HG02642 (cell line): Measurements from ENCODE around the gene SEPTIN12.

Experiments used
- ATAC-seq: cut with Tn5 transposase; IDR thresholded peaks from one replicate; pipeline ENCODE4 v1.9.1; 2021; ENCODE audit warnings: mild to moderate bottlenecking; ENCODE audit not compliant: unreplicated experiment, poor library complexity

The SEPTIN12 gene, protein sequence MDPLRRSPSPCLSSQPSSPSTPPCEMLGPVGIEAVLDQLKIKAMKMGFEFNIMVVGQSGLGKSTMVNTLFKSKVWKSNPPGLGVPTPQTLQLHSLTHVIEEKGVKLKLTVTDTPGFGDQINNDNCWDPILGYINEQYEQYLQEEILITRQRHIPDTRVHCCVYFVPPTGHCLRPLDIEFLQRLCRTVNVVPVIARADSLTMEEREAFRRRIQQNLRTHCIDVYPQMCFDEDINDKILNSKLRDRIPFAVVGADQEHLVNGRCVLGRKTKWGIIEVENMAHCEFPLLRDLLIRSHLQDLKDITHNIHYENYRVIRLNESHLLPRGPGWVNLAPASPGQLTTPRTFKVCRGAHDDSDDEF

DNA sequence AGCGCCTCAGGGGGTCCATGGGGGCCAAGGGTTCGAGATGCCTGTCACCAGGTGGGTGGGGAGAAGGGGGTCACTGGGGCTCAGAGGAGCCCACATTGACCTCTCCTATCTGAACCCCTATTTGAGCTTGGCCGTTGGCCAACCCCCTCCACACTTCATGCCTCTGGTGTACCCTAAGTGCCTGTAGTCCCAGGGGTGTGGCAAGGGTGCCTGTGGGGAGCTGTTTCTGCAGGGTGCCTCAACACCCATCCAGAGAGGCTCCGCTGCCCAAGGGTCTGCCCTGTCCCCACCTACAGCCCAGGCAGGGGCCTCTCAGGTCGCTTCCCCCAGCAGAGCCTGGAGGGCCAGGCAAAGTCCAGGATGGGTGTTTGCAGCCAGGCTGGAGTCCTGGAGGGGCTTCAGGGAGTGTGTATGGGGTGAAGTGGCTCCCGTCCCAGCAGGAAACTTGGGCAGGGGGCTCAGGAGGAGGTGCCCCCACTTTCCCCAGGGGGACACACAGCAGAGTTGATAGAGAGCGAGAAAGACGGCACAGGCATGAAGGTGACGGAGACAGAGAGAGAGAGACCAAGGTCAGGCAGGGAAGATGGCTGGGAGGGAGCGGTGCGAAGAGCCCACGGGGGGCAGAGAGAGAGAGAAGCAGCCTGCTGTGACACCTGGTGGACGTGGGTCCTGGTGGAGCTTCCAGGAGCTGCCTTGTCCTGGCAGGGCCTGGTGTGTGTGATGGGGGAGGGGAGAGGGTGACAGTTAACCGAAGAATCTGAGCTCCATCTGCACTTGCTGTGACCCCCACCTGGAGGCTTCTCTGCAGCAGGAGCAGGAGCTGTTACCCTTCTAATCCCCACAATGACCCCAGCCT lies at the start of gene SEPTIN12:
Gene SEPTIN12 (minus strand): TSS at position 719 of the 856 bp plus-strand sequence. CDS start 700 bp downstream, at position 19.
- ATAC-seq: no peak

DNA sequence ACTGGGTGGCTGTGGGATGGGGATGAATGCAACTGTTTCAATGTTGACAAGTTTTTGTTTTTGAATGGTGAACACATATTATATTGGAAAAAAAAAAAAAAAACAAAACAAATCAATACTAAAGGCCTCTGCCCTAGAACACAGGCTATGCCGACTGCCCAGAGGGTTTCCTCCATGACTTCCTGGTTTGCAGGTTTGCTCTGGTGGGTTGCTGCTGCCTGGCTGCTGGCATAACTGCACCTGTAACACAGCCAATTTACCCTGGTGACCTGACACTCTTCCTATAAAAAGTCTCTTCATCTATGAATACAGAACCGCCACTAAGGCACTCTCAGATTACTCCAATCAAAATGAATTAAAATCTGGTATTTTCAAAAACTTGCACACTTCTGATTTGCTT lies 48.6 kb upstream of the SEPTIN12 start:
- ATAC-seq: no peak

DNA sequence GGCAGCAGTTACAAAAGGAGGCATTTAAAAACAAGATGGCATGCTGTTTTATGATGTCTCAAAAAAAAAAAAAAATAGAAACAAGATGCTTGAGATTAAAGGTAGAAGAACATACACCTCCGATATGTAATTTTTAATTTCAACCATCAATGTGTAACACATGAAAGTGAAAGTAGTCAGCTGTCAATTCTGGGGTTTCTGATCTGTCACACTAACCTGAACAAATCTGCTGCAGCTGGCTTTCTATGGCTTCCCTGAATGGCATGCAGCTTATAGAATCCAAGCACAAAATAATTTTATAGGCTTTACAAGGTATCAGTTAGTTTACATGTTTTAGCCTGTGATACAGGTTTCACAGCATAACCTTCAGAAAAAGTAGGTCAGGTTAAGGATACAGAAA lies 45.4 kb upstream of the SEPTIN12 start:
- no peak for ATAC-seq

DNA sequence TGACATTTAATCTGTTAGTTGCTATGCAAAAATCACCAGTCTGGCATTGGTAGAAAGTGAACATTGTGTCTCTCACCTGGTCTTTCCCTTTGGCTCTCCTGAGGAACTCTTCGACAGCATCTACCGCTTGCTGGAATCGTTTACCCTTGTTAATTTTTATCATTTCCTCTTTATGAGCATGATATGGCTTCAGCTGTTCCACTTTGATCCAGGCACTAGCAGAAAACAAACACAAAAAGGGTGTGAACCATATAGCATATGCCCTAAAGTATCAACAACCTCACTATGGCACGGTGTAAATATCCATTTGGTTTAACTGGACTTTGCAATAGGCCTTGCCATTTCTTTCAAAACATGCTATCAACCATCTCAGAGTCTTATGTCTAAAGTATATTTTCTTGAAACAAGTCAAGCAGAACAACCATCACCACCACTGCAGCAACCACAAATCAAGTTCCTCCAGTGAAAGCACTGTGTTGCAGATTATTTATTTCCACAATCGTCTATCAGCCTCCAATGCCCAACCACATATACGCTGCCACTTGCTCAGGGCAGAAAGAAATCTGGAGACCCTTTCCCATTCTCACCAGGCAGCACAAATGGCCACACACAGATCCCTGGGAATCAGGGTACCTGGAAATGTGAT lies 44.7 kb upstream of the SEPTIN12 start:
- no peak for ATAC-seq

DNA sequence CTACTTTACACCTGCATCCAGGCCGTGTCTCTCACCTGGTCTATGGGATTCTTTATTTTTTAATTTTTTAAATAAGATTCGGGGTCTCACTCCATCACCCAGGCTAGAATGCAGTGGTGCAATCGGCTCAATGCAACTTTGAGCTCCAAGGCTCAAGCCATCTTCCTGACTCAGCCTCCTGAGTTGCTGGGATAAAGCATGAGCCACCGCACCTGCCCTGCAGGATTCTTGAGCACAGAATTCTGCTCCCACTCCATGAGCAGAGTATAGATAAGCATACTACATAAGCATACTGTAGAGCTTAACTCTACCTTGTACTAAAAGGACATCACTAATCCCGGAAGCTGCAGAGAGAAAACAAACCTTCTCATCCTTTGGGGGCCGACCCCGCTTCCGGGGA lies 43.5 kb upstream of the SEPTIN12 start:
- ATAC-seq: no peak

DNA sequence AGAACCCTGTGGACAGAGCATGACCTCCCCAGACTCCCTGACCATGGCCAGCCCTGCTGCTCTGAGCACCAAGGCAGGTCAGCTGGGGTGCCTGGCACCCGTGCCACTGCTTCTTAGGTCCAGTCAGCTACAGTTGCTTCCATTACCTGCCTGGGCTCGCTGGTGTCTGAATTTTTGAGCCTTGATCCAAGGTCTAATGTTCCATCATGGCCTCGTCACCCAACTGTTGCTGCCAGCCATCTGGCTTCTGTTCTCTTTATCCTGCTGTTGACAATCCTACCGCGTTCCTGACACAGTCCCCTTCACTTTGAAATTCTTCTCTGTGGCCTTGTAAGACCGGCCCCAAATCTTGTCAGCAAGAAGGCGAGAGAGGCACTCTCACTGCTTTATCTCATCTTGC lies 42.3 kb upstream of the SEPTIN12 start:
- ATAC-seq: no peak

DNA sequence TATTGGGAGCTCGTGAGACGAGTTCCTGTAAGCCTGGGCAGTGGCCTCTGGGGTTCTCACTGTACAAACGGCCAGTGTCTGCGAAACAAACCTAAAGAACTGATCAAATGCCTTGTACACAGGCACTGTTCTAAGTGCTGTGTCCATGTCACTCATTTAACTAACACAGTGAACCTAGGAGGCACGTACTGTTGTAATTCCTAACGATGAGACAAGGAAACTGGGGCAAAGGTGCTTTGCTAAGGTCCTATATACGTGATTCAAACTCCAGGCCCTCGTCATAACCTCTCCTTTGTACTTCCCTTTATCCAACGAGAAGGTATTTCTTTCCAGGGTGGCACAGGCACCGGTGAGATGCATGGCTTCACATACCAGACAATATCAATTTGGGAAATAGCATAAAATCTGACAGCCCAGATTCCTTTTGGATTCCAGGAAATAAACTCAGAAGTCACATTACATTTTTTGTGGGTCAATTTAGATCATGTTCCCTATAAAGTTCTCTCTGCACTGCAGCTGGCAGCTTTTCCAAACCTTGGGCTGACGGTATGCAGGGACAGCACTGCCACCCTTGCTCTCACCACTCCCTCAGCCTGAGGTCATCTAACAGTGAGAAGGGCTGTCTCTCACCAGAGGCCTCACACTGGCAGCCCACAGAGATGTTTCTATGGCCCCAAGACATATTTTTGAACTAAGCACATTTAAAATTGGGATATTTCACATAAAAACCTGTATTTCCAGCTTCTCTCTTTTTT lies 40.6 kb upstream of the SEPTIN12 start:
- no peak for ATAC-seq

DNA sequence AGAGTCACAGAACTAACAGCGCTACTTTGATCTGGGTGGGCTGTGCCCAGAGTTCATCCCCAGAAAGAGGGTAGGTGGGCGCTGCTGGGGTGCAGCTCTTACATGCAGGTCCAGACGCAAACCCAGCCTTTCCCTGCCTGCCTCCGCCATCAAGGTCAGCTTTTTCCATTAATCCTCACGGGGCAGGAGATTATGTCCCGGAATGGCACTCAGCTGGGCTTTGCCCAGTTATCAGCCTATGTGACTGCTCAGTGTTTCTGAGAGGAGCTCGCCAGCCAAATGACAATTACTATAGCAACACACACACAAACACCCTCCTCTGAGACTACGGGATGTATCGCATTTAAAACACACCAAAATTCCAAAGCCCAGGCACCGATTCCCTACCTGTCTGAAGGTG lies 38.8 kb upstream of the SEPTIN12 start:
- no peak for ATAC-seq

DNA sequence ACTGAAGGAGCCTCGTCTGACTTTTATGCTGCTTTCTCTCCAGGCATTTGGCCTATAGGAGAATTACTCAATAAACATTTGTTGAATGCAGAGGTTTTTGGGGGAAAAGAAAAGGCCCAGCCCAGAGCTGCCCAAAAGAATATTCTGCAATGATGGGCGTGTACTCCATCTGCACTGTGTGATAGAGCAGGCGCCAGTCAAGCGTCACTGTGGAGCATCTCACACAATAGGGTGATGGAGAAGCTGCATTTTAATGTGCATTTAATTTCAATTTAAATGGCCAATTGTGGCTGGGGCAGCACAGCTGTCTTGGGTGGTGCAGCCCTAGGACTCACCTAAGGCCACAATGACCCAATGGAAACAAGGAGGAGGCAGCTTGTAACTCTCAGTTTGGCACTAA lies 38.4 kb upstream of the SEPTIN12 start:
- no peak for ATAC-seq

DNA sequence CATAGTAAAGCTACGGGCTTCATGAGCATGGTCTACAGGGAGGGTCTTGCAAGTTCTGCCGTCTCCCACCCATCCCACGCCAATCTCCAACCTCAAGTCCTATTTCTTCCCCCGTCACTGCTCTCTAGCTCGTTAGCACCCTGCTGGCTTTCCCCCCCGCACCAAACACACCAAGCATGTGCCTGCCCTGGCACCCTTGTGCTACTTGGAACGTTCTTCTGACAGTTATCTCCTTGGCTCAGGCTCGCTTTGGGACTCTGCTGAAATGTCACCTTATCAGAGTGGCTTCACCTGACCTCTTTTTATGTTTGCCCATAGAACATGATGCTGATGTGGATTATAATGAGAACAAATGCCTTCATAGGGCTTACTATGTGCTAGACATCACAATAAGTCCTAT lies 37.1 kb upstream of the SEPTIN12 start:
- no peak for ATAC-seq

DNA sequence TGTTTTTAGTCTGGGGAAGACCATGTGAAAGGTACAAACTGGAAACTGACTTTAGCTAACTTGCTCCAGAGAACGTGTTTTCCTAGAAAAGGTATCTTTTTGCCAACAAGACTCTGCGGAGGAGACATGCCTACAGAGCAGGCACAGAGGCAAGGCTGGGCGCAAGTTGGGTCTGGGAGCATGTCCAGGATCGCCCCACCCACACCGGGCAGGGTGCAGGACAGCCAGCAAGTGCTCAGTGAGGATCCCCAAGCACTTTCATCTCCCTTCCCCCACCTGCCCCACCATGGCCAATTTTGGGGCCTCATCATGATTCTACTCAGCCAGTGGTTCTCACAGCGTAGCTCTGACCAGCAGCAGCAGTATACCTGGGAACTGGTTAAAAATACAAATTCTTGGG lies 32.5 kb upstream of the SEPTIN12 start:
- ATAC-seq: no peak

DNA sequence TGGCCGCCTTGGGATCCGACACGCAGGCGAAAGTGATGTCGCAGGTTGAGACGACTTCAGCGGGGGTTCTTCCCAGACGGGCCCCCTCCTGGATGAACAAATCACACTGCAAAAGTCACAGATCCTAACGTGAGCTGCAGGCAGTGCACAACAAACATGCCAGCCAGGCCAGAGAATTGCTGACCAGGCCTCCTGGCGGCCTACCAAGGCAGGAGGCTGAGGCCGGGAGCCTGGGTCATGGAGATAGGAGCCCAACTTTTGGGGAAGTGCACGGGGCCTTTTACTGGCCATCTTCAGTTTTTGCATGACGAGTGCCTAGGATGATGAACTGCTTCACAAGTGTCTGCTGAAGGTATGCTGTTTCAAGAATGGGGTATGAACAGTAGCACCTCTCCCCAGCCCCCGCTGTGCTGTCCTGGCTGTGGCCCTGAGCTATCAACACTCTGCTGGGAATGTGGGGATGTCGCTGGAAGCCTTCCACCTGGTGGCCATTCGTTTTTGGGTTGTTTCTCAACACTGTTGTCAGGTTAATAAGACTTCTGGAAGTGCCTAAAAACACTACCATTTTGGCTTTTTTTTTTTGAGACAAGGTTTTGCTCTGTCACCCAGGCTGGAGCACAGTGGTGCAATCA lies 26.5 kb upstream of the SEPTIN12 start:
- no peak for ATAC-seq

DNA sequence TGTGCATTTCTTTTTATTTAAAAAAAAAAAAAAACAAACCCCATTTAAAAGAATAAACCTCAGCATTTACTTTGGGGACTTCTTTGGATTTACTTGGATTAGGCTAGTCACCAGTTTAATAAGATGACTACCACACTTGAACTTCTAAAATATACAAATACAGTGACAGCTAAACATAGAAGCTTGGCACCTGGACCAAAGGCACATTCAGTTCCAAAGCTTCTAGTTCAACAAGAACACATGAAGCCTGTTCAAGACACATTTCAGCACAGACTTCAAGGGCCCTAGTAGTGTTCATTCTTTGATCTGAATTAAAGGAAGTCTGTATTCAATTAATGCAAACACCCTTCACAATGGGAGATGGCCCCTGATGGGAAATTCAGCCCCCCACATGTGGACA lies 25.9 kb upstream of the SEPTIN12 start:
- no peak for ATAC-seq

DNA sequence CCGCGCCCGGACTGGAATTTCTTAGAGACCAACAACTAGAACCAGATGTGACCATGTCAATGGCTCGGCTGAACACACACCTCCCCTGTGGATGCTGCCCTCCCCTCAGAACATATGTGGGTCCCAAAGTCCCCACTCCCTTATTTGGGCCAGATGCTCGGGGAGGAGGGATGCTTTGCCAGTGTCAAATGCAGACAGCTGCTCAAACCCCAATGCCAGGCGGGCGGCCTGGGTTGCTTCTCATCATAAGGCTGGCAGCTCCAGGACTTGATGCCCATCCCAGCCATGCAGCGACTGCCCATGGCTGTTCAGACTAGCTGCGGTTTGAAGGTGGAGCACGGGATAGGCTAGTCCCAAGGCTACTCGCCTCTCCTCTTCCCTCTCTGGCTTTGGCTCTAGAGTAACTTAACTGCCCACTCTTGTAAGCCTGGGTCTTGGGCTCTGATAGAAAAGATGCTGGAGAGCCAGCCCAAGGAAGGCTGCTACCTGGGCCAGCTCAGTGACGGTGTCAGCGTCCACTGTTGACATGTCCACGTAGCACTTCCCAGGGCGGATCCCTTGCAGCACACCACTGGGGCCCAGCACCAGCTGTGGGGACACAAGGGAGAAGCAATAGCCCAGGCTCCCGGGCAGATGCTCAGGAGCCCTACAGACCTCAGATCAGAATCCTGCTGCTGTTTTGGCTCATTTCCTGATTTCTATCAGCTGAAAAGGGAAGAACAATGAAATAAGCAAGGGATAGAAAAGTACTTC lies 25.3 kb upstream of the SEPTIN12 start:
- ATAC-seq: no peak

DNA sequence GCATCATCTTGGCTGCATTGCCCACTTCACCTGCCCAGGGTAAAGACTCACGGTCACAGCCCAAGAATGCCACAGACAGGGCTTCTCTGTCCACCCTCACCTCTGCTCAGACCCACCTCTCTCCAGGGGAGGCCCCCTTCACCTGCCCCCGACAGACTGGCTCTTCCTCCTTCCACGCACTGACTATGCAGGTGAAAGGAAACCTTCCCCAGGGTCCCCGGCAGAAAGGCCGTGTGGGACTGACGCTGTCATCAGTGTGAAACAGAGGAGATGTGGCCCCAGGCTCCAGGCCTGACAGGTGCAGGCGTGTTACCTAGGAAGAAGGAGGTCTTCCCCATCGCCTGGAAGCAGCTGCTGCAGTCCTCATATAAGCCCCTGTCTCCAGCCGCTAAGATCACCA lies 23.6 kb upstream of the SEPTIN12 start:
- no peak for ATAC-seq

DNA sequence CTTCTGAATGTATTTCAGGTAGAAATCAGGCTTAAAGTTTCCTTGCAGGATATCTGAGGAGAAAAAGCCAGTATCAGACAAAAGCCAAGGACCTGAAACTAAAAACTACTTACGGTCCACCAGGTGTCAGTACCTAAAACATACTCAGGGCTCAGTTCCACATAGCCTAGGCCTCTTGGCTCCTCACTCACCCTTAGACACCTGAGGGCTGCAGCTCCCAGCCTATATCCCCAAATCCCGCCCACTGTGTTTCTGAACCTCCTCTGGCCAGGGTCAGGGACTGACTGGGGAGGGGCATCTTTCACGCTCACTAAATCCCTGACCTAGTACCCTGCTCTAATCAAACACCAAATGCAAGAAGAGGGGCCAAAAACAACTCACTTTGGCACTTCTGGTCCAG lies 23.1 kb upstream of the SEPTIN12 start:
- no peak for ATAC-seq

DNA sequence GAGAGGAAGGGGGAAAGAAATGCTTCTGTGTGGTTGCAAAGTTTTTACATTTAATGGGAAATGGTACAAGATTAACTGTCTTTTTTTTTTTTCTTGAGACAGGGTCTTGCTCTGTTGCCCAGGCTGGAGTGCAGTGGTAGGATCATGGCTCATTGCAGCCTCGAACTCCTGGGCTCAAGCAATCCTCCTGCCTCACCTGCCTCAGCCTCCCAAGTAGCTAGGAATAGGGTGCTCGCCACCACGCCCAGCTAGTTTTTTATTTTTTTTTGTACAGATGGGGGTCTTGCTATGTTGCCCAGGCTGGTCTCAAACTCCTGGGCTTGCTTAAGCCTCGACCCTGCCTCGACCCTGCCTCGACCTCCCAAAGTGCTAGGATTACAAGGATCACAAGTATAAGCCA lies 18.1 kb upstream of the SEPTIN12 start:
- no peak for ATAC-seq

DNA sequence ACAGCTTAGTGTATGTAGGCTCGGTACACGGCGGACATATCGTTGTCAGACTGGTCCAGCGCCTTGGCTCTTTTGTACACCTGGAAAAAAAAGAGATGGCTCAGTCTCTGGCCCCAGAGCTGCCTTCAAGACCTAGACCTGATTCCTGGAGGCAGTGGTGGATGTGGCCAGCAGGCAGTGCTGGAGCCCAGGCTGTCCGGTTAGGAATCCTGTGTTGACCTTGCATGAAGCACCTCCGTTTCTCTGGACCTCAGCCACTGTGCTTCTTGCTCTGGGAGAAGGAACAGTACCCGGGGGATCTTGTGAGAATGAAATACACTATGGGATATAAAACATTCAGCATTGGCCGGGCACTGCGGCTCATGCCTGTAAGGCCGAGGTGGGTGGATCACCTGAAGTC lies 17.1 kb upstream of the SEPTIN12 start:
- ATAC-seq: no peak
